Measurements from ENCODE around the gene CHTF8. TPM values are rescaled to one million over a fixed set of nuclear protein-coding genes. Genes with fewer than 3 reads are reported as not detected.

The CHTF8 gene
- total and polyA plus RNA-seq, 7 donors = 26.2 to 69.1 (median 48.4) TPM

GRCh38 chr16:69095193-69095592 is 37.2 kb downstream of the CHTF8 start:
- ATAC-seq (no peak), DNase-seq (no peak)
- intact Hi-C loops (cut with DNase I) = no loop called here
- TF ChIP-seq, protein P1, sequence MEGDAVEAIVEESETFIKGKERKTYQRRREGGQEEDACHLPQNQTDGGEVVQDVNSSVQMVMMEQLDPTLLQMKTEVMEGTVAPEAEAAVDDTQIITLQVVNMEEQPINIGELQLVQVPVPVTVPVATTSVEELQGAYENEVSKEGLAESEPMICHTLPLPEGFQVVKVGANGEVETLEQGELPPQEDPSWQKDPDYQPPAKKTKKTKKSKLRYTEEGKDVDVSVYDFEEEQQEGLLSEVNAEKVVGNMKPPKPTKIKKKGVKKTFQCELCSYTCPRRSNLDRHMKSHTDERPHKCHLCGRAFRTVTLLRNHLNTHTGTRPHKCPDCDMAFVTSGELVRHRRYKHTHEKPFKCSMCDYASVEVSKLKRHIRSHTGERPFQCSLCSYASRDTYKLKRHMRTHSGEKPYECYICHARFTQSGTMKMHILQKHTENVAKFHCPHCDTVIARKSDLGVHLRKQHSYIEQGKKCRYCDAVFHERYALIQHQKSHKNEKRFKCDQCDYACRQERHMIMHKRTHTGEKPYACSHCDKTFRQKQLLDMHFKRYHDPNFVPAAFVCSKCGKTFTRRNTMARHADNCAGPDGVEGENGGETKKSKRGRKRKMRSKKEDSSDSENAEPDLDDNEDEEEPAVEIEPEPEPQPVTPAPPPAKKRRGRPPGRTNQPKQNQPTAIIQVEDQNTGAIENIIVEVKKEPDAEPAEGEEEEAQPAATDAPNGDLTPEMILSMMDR (IDR thresholded peaks at IDR 0.05) = no peak
- Histone ChIP-seq H3K4me3 (no peak overlapping the region), H3K4me1 (peaks cover 3% of the 10 kb centered on the region), H3K36me3 (ENCODE audit: insufficient read depth in 1 of 2, low read depth in 1 of 2) (no peaks in the 10 kb centered on the region), H3K9me3 (no peaks in the 10 kb centered on the region), H3K27me3 (ENCODE audit: insufficient read depth in 3 of 3, low read length in 2 of 3) (peaks cover 0 to 8% (median 0%) of the 10 kb centered on the region in 3 donors), H3K27ac (no peak overlapping the region)
- WGBS, 3 donors = 65 to 74% (median 66%) methylated on average over 6 of the region's 6 CpGs

GRCh38 chr16:69094501-69094900 is 37.9 kb downstream of the CHTF8 start:
- Histone ChIP-seq H3K9me3 (no peaks in the 10 kb centered on the region), H3K4me1 (peaks cover 3% of the 10 kb centered on the region), H3K36me3 (ENCODE audit: insufficient read depth in 1 of 2, low read depth in 1 of 2) (no peaks in the 10 kb centered on the region), H3K4me3 (no peak overlapping the region), H3K27ac (no peak overlapping the region), H3K27me3 (ENCODE audit: insufficient read depth in 3 of 3, low read length in 2 of 3) (peaks cover 0 to 2% (median 0%) of the 10 kb centered on the region in 3 donors)
- WGBS, 3 donors = 61 to 66% (median 62%) methylated on average over 5 of the region's 5 CpGs
- TF ChIP-seq, protein P1 (IDR thresholded peaks at IDR 0.05) = no peak
- ATAC-seq (no peak), DNase-seq (no peak)
- intact Hi-C loops (cut with DNase I) = no loop called here

- TF ChIP-seq, protein P1 (IDR thresholded peaks at IDR 0.05) = no peak
- Histone ChIP-seq H3K36me3 (ENCODE audit: insufficient read depth in 1 of 2, low read depth in 1 of 2) (no peaks in the 10 kb centered on the region), H3K27ac (no peak overlapping the region), H3K4me1 (peaks cover 3% of the 10 kb centered on the region), H3K9me3 (no peaks in the 10 kb centered on the region), H3K4me3 (no peak overlapping the region), H3K27me3 (ENCODE audit: insufficient read depth in 3 of 3, low read length in 2 of 3) (no peaks in the 10 kb centered on the region)
- intact Hi-C loops (cut with DNase I) = no loop called here
- ATAC-seq (no peak), DNase-seq (no peak)
- 67 to 75% (median 69%) methylated on average over 3 of the region's 3 CpGs for WGBS, 3 donors
Measured at GRCh38 chr16:69093974-69094373, 38.4 kb downstream of the CHTF8 start.

DNA sequence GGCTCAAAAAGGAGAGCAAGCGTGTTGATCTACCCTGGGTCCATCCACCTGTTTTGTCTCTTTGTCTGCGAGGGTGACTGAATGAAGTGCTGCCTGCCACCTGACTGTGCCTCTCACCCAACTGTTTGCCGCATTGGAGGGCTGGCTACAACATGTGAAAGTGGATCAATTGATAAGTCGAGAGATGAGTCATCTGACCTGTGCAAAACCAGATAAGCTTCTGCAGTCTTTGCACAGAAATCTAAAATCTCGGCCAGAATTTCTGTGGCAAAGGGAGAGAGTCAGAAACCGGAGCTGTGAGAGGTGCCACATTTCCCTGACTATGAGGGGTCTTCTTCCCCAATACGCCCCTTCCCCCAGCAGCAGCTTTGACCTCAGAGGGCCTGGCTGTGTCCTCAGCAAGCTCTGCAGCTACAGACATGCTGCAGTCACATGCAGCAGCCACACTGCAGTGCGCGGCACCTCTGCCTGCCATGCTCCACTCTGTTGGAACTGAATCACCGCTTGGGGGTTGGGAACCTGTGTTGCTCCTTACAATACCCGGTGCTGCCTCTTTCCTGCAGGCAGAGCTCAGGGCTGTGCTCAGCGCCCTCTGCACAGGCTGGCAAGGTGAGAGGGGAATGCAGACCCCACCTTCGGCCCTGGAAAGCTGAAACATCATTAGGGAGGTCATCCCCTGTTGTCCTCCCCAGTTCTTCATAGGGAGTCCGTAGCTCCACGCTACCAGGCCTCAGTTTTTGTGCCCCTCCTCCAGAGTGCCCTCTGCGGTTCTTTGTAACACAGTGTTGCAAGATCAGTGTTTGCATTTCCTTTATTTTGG is 43.1 kb downstream of the CHTF8 start:
- intact Hi-C loops (cut with DNase I) = no loop called here
- peaks cover 3% of the 10 kb centered on the region for H3K4me1 ChIP-seq
- no peak overlapping the region for H3K27ac ChIP-seq
- H3K9me3 ChIP-seq = no peaks in the 10 kb centered on the region
- WGBS, 3 donors = 50 to 55% (median 52%) methylated on average over 16 of the region's 16 CpGs
- TF ChIP-seq, protein P1 (IDR thresholded peaks at IDR 0.05) = no peak
- no peak overlapping the region for H3K4me3 ChIP-seq
- DNase-seq = no peak
- H3K36me3 ChIP-seq (ENCODE audit: insufficient read depth in 1 of 2, low read depth in 1 of 2) = peaks cover 0 to 2% of the 10 kb centered on the region in 2 donors
- peak in 2 of 4 donors; percentile 34 to 54 for ATAC-seq
- H3K27me3 ChIP-seq (ENCODE audit: insufficient read depth in 3 of 3, low read length in 2 of 3) = no peaks in the 10 kb centered on the region

All from psoas muscle (tissue), 8 donors.